ENCODE results near the gene ZSWIM8.

The ZSWIM8 gene

DNA sequence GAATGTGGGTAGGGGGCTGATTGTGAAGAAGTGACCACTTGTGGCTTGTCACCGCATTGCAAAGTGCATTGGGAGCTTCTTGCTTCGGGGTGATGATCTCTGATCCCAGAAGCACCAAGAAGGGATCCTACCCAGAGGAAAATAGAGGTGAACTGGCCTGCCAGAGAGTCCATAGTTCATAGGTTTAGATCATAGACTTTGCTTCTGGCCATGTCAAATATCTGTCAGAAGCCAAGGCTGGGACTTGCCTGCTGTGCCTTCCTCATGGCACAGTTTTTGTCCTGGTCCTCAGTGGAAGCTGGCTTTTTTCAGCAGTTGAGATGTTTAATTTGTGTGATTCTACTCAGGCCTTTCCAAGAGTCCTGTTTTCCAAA is 1.1 kb downstream of the ZSWIM8 start:
- no peak for TF ChIP-seq NFIC (IDR thresholded peaks at IDR 0.05)
- TF ChIP-seq, protein P1, sequence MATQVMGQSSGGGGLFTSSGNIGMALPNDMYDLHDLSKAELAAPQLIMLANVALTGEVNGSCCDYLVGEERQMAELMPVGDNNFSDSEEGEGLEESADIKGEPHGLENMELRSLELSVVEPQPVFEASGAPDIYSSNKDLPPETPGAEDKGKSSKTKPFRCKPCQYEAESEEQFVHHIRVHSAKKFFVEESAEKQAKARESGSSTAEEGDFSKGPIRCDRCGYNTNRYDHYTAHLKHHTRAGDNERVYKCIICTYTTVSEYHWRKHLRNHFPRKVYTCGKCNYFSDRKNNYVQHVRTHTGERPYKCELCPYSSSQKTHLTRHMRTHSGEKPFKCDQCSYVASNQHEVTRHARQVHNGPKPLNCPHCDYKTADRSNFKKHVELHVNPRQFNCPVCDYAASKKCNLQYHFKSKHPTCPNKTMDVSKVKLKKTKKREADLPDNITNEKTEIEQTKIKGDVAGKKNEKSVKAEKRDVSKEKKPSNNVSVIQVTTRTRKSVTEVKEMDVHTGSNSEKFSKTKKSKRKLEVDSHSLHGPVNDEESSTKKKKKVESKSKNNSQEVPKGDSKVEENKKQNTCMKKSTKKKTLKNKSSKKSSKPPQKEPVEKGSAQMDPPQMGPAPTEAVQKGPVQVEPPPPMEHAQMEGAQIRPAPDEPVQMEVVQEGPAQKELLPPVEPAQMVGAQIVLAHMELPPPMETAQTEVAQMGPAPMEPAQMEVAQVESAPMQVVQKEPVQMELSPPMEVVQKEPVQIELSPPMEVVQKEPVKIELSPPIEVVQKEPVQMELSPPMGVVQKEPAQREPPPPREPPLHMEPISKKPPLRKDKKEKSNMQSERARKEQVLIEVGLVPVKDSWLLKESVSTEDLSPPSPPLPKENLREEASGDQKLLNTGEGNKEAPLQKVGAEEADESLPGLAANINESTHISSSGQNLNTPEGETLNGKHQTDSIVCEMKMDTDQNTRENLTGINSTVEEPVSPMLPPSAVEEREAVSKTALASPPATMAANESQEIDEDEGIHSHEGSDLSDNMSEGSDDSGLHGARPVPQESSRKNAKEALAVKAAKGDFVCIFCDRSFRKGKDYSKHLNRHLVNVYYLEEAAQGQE (IDR thresholded peaks at IDR 0.05; ENCODE audit: low read depth): no peak
- TF ChIP-seq CEBPB (IDR thresholded peaks at IDR 0.05): no peak
- TF ChIP-seq TCF12 (IDR thresholded peaks at IDR 0.05; ENCODE audit: low read depth): no peak
- TF ChIP-seq CREB1 (IDR thresholded peaks at IDR 0.05; ENCODE audit: low read depth): no peak
- TF ChIP-seq RAD21 (IDR thresholded peaks at IDR 0.05; ENCODE audit: low read depth): no peak

DNA sequence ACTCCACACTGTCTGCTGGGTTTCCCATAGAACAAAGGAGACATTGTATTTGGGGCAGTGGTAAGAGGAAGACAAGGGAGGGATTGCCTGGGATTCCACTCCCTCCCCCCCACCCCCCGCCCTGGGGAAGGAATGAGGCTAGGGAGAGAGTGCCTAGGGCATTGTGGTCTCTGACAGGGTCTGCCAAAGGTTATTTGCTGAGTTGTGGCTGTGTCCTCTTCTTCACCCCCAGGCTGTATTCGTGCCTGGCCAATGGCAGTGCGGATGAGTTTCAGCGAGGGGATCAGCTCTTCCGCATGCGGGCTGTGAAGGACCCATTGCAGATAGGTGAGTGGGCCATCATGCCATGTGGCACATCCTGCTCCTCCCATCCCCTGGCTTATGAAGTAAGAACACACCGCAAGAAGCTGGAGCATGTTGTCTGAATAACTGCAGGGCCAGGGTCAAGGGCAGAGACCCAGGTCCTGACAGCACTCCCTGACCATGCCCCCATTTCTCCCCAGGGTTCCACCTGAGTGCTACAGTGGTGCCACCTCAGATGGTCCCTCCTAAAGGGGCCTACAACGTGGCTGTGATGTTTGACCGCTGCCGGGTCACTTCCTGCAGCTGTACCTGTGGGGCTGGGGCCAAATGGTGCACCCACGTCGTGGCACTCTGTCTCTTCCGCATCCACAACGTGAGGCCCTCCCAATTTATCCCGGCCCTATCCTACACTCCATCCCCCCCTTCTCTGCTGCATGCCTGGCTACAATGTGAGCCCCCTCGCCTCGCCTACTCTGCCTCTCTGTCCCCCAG is 3.7 kb downstream of the ZSWIM8 start:
- TF ChIP-seq EP300 (IDR thresholded peaks at IDR 0.05; ENCODE audit: borderline replicate concordance) (no peak), EGR1 (IDR thresholded peaks at IDR 0.05) (no peak), TEAD4 (IDR thresholded peaks at IDR 0.05) (no peak), CEBPB (IDR thresholded peaks at IDR 0.05) (no peak), NFIC (IDR thresholded peaks at IDR 0.05) (no peak), TCF12 (IDR thresholded peaks at IDR 0.05; ENCODE audit: low read depth) (no peak), CREB1 (IDR thresholded peaks at IDR 0.05; ENCODE audit: low read depth) (no peak)

DNA sequence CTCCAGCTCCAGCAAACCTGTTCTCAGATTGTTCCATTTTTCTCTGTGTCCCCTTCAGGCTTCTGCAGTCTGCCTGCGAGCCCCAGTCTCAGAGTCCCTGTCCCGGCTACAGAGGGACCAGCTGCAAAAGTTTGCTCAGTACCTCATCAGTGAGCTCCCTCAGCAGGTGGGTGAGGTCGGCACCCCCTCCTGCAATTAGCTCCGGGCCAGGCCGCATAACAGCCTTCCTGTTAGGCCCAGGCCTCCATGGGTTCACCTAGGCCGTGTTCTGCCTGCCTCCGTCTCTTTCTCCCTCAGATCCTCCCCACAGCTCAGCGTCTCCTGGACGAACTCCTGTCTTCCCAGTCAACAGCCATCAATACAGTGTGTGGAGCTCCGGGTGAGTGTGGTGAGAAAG is 4.3 kb downstream of the ZSWIM8 start:
- no peak for TF ChIP-seq CREB1 (IDR thresholded peaks at IDR 0.05; ENCODE audit: low read depth)
- TF ChIP-seq, protein P1 (IDR thresholded peaks at IDR 0.05; ENCODE audit: low read depth): no peak
- no peak for TF ChIP-seq NFIC (IDR thresholded peaks at IDR 0.05)
- TF ChIP-seq CEBPB (IDR thresholded peaks at IDR 0.05): no peak
- no peak for TF ChIP-seq EGR1 (IDR thresholded peaks at IDR 0.05)
- no peak for TF ChIP-seq RAD21 (IDR thresholded peaks at IDR 0.05; ENCODE audit: low read depth)
- TF ChIP-seq TCF12 (IDR thresholded peaks at IDR 0.05; ENCODE audit: low read depth): no peak
- no peak for TF ChIP-seq TAF1 (IDR thresholded peaks at IDR 0.05; ENCODE audit: low read depth)
- no peak for TF ChIP-seq EP300 (IDR thresholded peaks at IDR 0.05; ENCODE audit: borderline replicate concordance)
- no peak for TF ChIP-seq FOXM1 (IDR thresholded peaks at IDR 0.05; ENCODE audit: borderline replicate concordance, low read depth)
- TF ChIP-seq YY1 (IDR thresholded peaks at IDR 0.05; ENCODE audit: low read depth): no peak
- TF ChIP-seq ZBTB7A (IDR thresholded peaks at IDR 0.05; ENCODE audit: low read depth): no peak
- TF ChIP-seq, protein P2, sequence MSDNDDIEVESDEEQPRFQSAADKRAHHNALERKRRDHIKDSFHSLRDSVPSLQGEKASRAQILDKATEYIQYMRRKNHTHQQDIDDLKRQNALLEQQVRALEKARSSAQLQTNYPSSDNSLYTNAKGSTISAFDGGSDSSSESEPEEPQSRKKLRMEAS (IDR thresholded peaks at IDR 0.05): no peak
- TF ChIP-seq, protein P3, sequence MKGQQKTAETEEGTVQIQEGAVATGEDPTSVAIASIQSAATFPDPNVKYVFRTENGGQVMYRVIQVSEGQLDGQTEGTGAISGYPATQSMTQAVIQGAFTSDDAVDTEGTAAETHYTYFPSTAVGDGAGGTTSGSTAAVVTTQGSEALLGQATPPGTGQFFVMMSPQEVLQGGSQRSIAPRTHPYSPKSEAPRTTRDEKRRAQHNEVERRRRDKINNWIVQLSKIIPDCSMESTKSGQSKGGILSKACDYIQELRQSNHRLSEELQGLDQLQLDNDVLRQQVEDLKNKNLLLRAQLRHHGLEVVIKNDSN (IDR thresholded peaks at IDR 0.05): no peak
- TF ChIP-seq TEAD4 (IDR thresholded peaks at IDR 0.05): no peak

DNA sequence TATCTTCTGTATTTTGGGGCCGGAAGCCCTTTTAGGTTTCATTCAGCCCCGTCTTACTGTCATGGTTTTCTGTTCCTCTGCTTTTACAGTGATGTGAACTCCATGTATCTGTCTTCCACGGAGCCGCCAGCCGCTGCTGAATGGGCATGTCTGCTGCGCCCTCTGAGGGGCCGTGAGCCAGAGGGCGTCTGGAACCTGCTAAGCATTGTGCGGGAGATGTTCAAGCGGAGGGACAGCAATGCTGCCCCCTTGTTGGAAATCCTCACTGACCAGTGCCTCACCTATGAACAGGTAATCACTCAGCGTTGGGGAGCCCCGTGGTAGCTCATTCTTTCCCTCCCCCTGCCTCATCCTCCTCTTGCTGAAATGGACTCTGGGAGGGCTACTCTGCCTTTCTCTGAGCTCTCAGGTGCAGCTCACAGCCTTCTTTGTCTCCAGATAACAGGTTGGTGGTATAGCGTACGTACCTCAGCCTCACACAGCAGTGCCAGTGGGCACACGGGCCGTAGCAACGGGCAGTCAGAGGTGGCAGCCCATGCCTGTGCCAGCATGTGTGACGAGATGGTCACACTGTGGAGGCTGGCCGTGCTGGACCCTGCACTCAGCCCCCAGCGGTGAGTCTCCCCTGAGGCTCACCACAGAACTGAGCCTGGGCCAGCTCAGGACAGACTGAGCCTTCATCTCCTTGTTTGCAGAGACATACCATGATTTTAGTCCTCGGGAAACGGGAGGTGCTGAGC is 5.7 kb downstream of the ZSWIM8 start:
- no peak for TF ChIP-seq YY1 (IDR thresholded peaks at IDR 0.05; ENCODE audit: low read depth)
- TF ChIP-seq, protein P2 (IDR thresholded peaks at IDR 0.05): no peak
- no peak for TF ChIP-seq FOXM1 (IDR thresholded peaks at IDR 0.05; ENCODE audit: borderline replicate concordance, low read depth)
- TF ChIP-seq TEAD4 (IDR thresholded peaks at IDR 0.05): no peak
- no peak for TF ChIP-seq EP300 (IDR thresholded peaks at IDR 0.05; ENCODE audit: borderline replicate concordance)
- TF ChIP-seq CREB1 (IDR thresholded peaks at IDR 0.05; ENCODE audit: low read depth): no peak
- TF ChIP-seq EGR1 (IDR thresholded peaks at IDR 0.05): no peak
- TF ChIP-seq RAD21 (IDR thresholded peaks at IDR 0.05; ENCODE audit: low read depth): no peak
- TF ChIP-seq, protein P3 (IDR thresholded peaks at IDR 0.05): no peak
- no peak for TF ChIP-seq TAF1 (IDR thresholded peaks at IDR 0.05; ENCODE audit: low read depth)
- no peak for TF ChIP-seq NFIC (IDR thresholded peaks at IDR 0.05)
- no peak for TF ChIP-seq TCF12 (IDR thresholded peaks at IDR 0.05; ENCODE audit: low read depth)
- no peak for TF ChIP-seq CEBPB (IDR thresholded peaks at IDR 0.05)
- TF ChIP-seq ZBTB7A (IDR thresholded peaks at IDR 0.05; ENCODE audit: low read depth): no peak
- TF ChIP-seq, protein P1 (IDR thresholded peaks at IDR 0.05; ENCODE audit: low read depth): no peak
